ENCODE results near the gene TSPAN9.

The TSPAN9 gene

GRCh38 chr12:3228552-3228951 lies 151.4 kb downstream of the TSPAN9 start:
- no peak for TF ChIP-seq CTCF (conservative IDR thresholded peaks at IDR 0.05)
- no peak overlapping the region for H3K27ac ChIP-seq

GRCh38 chr12:3229577-3229976 lies 152.4 kb downstream of the TSPAN9 start:
- TF ChIP-seq CTCF (conservative IDR thresholded peaks at IDR 0.05) = no peak
- H3K27ac ChIP-seq = no peak overlapping the region

GRCh38 chr12:3230758-3231375 lies 153.7 kb downstream of the TSPAN9 start:
- TF ChIP-seq CTCF (conservative IDR thresholded peaks at IDR 0.05) = no peak
- no peak overlapping the region; the same call in 1 of the 2 replicates for H3K27ac ChIP-seq

GRCh38 chr12:3231399-3231876 lies 154.3 kb downstream of the TSPAN9 start:
- TF ChIP-seq CTCF (conservative IDR thresholded peaks at IDR 0.05) = no peak
- no peak overlapping the region; the same call in 1 of the 2 replicates for H3K27ac ChIP-seq

GRCh38 chr12:3233797-3234196 lies 156.6 kb downstream of the TSPAN9 start:
- H3K27ac ChIP-seq = peak overlapping the region; percentile 77
- TF ChIP-seq CTCF (conservative IDR thresholded peaks at IDR 0.05) = no peak

- H3K27ac ChIP-seq = no peak overlapping the region
- TF ChIP-seq CTCF (conservative IDR thresholded peaks at IDR 0.05) = no peak
Measured at GRCh38 chr12:3236345-3237187, 159.4 kb downstream of the TSPAN9 start.

GRCh38 chr12:3238196-3238595 lies 161.0 kb downstream of the TSPAN9 start:
- TF ChIP-seq CTCF (conservative IDR thresholded peaks at IDR 0.05) = no peak

More at GRCh38 chr12:3238196-3238595, 161.0 kb downstream of the TSPAN9 start:
- no peak overlapping the region for H3K27ac ChIP-seq
